Measurements from ENCODE around the gene ZNF366.
A peak's percentile ranks its signal among the peaks of the same experiment; 100 is the strongest.

ZNF366 gene

DNA sequence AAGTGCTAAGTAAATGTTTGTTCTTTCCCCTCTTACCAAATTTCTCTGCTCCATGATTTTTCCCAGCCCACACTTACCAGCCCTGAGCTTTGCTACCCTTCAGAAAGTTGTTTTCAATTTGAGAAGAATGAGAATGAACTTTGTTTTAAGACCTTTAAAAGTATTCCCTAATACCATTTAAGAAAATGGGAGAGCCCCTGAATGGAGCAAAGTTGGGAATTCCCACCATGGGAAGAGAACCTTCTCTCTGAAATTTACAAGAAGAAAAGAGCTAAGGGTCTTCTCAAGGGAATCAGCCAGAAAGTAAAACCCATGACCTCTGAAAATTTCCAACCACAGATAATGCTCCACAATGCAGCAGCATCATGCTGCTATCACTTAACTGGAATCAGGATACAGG, 17.7 kb downstream of the ZNF366 start:
- DNase-seq: no peak

DNA sequence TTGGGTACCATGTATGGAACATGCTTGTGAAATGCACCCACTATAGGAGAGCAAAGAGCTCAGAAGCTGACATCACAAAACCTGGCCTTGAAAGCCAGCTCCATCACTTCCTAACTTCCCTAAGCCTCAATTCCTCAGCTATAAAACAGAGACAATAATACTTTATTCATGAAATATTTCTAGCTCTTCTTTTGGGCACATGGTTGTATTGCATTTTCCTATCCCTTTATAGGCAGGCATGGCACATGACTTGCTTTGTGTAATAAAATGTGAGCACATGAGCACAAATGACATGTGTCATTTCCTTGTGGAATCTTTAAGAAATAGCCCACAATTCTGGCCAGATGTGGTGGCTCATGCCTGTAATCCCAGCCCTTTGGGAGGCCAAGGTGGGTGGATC, 18.5 kb downstream of the ZNF366 start:
- no peak for DNase-seq

DNA sequence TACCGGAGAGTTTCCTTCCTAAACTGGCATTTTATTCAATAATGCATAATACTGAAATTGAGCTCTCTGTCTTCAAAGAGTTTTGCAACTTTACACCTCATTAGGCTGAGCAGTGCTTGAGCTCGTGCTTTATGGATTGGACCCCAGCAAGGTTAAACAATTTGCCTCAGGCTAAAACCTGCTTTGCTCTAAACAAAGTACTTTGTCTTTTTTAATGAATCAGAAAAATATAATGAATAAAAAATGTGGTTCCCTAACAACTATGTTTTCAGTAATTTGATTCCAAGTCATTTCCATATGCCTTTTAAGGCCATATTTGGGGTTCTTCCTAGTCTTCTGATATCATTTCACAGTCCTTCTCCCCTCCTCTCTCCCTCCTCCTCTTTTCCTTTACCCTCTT, 20.0 kb downstream of the ZNF366 start:
- DNase-seq: no peak

DNA sequence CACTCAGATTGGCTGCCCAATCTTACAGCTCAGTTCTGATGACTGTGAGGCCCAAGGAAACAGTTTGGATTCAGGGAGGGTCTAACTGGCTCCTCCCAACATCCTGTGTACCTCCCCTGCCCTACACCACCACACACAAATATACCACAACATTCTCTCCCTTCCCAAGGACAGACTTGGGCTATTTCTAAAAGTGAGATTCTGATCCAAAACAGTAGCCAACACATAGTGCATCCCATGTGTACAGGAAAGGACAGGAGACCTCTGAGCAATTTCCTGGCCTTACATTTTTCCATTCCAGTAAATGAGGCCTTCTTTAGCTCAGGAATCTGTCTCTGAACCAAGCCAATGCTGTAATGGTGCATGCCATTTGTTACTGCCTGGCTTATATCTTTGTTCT, 20.8 kb downstream of the ZNF366 start:
- DNase-seq: no peak

DNA sequence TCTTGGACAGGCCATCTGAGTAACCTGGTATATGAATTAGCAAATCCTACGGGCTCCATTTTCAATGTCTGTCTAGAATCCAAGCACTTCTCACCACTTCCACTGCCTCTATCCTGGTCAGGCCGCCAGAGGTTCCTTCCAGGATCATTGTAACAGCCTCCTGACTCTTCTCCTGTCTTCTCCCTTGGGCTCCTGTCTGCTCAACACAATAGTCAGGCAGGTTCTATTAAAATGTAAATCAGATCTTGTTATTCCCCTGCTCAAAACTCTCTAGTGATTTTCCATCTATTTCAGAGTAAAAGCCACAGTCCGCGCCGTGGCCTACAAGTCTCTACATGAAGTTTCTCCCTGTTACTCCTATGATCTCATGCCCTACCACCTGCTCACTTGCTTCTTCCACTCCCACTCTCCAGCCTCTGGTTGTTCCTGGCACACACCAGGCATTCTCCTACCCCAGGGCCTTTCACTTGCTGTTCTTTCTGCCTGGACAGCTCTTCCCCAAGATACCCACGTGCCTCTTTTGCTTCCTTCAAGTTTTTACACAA, 21.7 kb downstream of the ZNF366 start:
- no peak for DNase-seq

DNA sequence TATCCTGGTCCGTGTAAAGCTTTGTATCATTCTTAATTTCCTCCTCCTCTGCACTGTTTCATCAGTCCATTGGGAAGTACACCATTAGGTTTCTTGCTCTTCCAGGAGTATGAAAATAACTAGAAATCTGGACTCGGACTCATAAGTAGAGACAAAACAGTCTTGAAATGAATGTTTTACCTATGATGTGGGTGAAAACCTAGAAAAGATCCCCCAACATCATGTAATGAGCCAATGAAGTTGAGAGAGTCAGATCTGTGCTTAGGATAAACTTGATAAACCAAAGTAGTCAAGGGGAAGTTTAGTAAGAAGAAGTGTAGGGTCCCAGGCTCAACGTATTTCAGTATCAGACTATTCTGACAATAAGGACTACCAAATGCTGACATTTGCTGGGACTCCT, 25.2 kb downstream of the ZNF366 start:
- DNase-seq: no peak

DNA sequence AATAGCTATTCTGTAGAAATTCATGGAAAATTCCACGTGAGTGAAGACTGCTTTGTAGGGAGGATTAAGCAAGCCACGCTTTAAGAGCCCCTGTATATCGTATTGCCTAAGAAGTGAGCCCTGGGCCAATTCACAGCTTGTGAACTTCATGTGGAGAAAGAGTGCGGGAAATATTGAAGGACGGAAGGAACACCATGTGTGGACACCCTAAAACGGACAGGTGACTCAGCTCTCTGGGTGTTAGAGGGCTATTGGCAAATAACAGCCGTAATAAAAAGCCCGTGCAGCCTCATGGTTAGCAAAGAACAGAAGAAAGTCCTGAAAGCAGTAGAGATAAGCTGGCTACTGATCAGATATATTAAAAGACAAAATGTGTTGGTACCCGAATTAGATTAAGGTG, 26.4 kb downstream of the ZNF366 start:
- DNase-seq: no peak

DNA sequence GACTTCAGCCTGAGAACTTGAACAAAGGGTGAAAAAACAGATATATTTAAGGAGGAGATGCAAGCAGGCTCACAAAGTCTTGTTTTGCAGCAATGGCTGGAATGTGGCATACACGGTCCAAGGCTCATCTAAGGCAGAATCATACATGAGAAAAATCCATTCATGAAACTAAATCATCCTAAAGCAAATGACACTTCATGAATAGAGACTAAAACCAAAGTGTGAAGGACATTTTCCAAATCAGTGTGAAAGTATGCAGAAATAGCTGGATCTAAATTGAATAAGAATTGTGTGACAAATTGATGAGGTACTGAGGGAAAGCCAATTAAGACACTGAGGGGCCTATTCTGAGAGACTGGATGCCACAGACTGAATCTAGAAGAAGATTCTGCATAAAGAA, 27.3 kb downstream of the ZNF366 start:
- no peak for DNase-seq

DNA sequence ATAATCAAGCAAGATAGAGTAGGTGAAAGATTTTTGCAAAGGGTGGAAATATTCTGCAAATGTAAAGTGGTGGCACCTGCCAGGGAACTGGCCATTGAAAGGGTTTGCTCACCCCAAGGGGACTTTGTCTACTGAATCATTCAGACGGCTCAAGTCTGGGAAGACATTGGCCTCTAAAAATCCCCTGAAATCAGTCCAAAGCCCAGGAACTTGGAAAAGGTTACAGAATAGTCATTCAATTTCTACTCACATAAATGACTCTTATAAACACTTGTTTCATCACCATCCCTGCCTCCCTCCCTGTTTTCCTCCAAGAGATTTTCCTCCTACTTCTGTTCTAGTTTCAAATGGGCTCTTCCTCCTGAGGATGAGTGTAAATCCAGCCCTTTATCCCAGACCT, 28.5 kb downstream of the ZNF366 start:
- DNase-seq: no peak

DNA sequence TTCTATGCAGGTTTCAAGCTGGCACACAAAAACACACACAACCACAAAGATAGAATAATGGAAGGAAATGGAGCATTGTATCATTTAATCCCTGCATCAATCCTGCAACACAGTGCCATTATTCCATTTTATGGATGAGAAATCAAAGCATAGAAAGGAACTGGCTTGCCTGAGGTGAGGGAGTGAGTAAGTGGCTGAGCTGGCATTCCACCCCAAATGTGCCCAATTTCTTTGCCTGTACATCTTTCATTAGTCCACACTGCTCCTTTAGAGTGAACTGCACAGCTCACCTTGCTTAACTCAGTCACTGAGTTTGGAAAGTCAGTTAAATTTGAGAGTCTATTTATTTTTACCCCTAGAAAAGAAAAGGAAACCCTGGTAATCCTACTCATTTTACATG, 28.9 kb downstream of the ZNF366 start:
- no peak for DNase-seq

DNA sequence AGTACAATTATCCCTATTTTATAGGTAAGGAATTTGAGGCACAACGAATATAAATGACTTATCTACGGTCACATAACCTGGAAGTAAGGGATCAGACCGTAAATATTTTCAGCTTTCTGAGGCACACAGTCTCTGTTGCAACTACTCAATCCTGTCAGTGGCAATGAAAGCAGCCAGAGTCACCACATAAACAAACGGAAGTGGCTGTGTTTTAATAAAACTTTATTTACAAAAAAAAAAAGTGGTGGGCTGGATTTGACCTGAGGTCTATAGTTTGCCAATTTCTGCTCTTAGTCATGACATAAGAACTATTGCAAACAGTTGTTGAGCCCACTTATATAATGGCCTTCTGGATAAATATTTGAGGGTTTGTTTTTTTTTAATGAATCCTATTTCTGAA, 29.6 kb downstream of the ZNF366 start:
- no peak for DNase-seq

DNA sequence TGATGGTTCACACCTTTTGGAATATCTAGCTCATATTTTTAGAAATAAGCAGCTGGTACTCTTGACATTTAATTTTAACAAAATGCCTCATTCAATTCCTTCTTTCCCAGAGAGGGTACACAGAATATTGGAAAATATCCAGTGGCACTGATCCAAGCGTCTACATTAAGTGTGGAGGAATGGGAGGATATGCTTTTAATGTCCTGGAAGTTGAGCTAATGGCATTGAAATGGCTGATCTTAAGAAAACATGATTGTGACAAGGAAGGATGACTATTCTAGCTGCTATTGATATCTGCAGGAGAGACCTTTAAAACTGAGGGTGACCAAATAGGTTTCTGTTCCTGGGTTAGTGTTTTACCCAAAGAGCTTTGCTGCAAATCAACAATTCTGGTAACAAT, 30.0 kb downstream of the ZNF366 start:
- no peak for DNase-seq

DNA sequence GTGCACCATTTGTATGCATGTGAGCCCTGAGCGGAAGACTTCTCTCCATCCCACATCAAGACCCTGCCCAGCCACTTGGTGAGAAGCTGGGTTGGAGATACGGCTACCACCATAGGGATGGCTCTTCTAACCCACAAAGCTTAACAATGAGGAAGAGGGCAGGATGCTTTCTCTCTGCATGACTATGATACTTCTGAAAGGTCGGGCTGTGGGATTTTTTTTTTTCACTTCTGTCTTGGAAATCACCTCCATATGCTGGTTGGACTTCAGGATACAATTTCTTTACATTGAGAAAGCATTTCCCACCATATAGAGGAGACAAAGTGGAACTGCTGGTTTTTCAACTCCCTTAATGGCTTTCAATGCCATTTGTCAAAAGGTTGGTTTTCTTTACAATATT, 30.5 kb downstream of the ZNF366 start:
- no peak for DNase-seq

DNA sequence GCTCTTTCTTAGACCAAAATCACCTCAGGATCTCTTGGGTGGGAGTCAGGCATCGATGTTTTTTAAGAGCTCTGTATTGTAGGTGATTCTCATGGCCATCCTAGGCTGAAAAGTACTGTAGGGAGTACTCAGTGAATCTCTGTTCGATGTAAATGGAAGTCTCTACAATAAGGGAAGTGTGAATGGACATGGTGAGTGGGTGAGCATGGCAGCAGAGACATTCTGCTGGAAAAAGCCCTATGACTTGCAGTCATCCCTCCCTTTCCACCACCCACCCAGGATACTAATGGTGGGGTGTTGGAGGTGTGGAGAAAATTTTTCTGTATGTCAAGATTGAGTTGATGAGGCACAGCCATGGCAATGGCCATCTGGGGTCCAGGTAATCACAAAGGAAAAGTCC, 30.9 kb downstream of the ZNF366 start:
- DNase-seq: no peak

DNA sequence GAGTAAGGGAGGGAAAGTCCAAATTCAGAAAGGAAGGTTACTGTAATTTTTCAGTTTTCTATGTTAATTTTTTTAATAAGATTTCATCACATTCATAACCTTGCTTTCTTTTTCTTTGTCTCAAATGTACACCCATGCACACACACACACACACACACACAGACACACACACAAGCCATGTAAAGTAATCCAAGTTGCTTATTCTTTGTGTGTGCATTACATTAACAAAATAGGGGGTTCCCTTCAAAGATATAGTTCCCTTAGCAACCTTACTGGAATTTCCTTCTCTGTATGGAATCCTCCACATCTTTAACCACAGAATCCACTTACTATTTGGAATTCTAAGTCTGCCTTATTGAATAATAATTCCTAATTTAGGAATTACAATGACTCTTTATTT, 32.7 kb downstream of the ZNF366 start:
- no peak for DNase-seq

DNA sequence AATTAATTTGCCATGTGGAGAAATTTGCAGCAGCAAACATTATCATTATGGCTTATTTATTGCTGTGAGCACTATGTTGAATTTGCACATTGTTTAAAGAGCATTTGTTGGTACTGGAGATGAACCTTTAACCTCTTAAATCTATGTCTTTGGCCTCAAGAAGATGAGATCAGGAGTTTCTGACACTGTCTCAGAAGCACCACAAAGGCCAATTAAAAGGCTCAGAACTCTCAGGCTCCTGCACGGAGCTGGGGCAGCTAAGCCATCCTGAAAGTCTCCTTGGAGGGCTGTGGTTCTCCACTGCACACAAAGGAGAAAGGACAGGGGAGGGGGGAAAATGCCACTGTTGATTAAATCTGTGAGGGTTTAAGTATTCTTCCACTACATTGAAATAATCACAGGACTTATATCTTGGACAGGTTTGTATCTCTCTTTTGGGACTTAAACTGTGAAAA, 33.1 kb downstream of the ZNF366 start:
- no peak for DNase-seq

DNA sequence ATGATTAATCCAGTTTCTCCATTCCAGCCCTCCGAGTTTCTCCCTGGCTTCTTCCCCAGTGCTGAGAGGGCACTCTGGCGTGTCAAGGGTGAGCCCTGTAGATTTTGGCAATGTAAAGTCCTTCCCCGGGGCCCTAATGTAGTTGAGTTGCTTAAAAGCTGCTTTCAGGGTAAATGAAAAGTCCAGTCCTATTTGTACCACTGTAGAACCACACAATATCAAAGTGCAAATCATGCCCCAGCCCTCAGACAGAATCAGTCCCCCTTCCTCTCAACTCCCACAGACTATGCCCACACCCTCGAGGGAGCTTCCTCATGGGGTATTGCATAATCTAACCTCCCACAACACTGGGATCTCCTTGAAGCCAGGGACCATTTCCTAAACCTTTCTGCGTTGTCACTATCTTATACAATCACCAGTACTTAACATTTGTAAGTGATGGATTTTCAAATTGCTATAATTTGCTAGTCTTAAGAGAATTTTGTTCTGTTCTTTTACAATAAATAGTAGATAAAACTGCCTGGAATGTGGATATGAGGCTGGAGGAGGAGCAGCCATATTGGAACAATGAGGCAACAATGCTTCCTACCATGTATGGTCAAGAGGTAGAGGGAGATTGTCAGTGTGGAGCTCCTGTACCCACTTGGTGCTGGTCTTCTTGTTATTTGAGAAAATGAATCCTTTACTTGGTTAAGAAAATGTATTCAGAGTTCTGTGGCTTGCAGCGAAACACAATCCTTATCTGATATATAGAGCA, 34.4 kb downstream of the ZNF366 start:
- peak in 1 of 2 donors; percentile 72 for DNase-seq

DNA sequence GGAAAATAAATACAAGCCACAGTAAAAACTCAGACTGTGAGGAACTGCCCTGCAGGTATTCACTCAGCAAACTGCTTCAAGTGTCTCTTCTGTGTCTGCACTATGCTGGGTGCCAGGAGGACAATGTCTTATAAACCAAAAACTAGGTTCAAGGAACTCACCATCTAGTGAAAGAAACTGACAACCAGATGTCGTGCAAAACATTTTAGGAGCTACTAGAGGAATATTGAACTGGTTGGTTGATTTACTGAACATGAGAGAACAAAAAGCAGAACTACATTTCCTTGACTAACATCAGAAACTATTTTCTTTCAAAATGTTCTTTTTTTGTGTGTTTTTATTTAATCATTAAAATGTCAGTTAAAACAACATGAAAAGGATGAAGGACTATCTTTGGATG, 35.2 kb downstream of the ZNF366 start:
- DNase-seq: peak in 1 of 2 donors; percentile 47

DNA sequence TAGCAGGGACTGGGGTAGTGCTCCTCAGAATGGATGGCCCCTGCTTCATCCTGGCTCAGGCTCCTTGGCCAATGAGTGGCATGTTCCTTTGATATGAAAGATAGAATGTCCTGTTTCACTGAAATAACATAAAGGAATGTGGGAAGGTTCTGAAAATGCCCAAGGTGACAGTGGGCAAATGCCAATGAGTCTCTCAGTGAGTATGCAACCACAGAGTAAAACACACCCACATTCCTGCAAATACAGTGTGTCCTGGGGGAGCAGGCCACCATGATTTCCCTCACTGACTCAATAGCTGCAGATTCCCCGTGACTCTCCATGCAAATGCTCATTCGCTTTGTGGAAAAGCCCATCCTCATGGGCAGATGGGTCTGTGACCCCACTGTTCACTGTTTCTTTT, 36.4 kb downstream of the ZNF366 start:
- no peak for DNase-seq

DNA sequence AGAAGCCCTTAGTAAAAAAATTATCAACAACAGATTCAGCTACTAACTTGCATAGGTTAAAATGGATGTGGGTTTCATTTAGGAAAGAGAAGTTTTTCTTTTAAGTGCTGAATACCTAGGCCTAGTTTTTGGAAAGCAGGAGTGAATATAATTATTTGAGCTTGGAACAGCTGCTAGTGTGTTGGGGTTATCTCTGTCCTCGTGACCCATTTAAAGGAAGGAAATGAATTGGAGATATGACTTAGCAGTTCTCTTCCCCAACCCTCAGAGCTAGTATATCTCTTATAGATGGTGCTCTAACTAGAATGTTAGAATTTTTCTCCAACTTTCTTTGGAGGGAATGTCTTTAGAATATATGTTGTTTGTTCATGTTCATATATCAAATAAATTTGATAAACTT, 38.6 kb downstream of the ZNF366 start:
- DNase-seq: peak in 1 of 2 donors; percentile 81

DNA sequence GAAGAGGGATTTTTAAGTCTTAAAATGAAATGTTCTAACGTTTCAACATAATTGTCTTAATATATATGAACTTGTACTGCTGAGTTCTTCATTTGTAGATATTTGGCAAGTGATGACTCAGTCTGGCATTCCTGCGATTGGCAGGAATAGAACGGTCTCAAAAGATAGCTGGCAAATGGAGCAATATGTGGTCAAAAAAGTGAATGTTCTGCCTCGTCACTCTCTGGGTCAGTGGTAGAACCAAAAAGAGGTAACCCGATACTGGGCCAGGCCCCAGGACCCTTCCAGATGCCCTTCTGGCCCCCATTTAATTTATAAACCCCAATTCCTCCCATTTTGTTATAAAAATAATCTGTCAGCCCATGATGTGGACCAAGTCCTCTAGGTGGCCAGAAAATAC, 39.2 kb downstream of the ZNF366 start:
- peak; percentile 0 to 12 for DNase-seq

DNA sequence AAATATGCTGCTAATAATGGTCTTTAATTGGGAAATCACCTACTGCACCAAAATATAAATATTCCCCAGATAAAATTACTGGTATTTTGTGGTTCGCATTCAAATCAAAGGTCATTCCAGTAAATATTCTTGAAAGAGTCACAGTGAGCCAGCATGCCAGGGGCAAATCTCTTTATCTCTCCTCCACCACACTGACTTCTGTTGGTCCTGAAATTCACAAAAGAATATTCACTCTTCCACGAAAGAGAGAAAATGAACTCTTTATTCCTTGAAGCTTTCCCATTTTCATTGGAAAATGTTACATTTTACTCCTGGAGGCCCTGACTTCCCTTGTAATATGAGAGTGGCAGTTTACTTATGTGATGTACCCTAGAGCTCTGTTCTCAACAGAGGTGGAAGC, 39.7 kb downstream of the ZNF366 start:
- no peak for DNase-seq

DNA sequence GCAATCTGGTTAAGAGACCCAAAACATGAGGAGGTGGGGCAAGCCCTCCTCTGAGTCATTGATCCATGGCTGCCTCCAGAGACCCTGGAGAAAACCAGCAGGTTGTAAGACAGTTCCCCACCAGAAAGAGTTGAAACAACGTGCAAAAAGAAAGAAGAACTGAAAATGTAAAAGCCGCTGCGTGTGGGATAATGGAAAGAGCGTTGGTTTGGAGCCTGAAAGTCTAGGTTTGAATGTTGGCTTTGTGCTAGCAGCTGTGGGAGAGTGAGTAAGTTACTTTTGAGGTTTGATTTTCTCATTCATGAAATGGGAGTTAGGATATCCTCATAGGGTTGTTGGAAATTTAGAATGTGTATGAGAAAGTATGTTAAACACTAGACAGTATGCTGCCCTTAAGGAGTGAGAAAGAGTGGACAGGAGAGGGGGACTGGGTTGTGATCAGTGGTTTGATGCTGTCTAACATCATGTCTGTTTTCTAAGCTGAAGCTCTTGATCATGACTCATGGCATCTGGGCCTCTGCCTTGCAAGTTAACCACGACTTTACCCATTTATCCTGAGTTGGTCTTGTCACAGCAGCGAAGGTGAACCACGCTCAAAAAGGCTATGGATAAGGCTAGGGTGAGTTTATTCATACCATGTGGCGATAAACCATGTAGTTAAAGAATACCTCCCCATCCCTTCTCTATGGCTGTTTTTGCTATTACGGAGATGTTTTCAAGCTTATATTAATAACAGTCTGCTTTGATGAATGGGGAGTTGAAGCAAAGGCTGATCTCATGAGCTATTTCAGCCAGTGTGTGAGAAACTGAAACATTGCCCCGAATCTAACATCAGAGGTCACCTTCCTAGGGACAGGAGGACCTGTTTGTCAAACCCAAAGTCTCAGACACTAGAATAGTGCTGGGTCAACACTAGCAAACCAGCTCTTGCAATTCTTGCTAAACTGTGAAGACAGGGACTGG, 41.3 kb downstream of the ZNF366 start:
- peak in 1 of 2 donors; percentile 41 for DNase-seq

DNA sequence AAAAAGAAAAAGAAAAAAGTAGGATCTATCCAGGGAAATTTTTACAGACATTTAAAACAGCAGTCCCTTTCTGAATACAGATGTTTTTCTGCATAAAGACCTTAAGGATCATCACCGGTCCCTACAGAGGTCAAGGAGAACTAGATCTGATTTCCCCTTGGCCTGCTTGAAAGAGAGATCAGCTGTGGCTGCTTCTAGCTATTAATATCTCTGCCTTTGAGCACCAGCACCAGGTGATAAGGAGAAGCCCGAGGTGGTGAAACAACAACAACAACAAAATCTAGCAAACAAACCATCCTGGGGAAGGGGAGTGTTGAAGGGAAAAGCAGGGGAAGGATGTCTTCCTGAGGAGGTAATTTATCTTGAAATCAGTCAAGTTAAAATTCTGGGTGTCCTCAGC, 42.1 kb downstream of the ZNF366 start:
- no peak for DNase-seq

All from bone marrow (tissue), 2 donors.